Loucy (cell line): ENCODE results near the gene ISM2.

ENCODE experiments used
- H2AFZ ChIP-seq: fragments of 200-600 bp; sonication (generic); 2 replicates; pipeline ENCODE4 v1.6.0; 2016; ENCODE audit warnings: antibody characterized with exemption, mild to moderate bottlenecking, low read length, moderate library complexity
- H3F3A ChIP-seq: fragments of 200-600 bp; 2 replicates; pipeline ENCODE4 v1.6.0; 2016; ENCODE audit warnings: antibody characterized with exemption, low read depth, mild to moderate bottlenecking
- H3K27me3 ChIP-seq: fragments of 200-600 bp; sonication (generic); 2 replicates; pipeline ENCODE4 v1.6.1; 2014; ENCODE audit warnings: low read length, mild to moderate bottlenecking; ENCODE audit not compliant: insufficient read depth, poor library complexity, severe bottlenecking
- H3K36me3 ChIP-seq: fragments of 200-600 bp; sonication (generic); 2 replicates; pipeline ENCODE4 v1.6.1; 2016; ENCODE audit warnings: low read length; ENCODE audit not compliant: insufficient read depth
- H3K4me1 ChIP-seq: fragments of 200-600 bp; sonication (generic); 2 replicates; pipeline ENCODE4 v1.5.1; 2014; ENCODE audit warnings: low read length, mild to moderate bottlenecking; ENCODE audit not compliant: insufficient read depth, poor library complexity, severe bottlenecking
- H3K4me2 ChIP-seq: fragments of 200-600 bp; sonication (generic); 2 replicates; pipeline ENCODE4 v1.6.0; 2014; ENCODE audit warnings: antibody characterized with exemption, low read length, low read depth, mild to moderate bottlenecking; ENCODE audit not compliant: poor library complexity, severe bottlenecking
- H3K4me3 ChIP-seq: fragments of 200-600 bp; sonication (generic); 2 replicates; pipeline ENCODE4 v1.5.1; 2014; ENCODE audit warnings: low read length, mild to moderate bottlenecking, mixed read lengths; ENCODE audit not compliant: poor library complexity, severe bottlenecking
- H3K79me2 ChIP-seq: fragments of 200-600 bp; sonication (generic); 2 replicates; pipeline ENCODE4 v1.6.1; 2014; ENCODE audit warnings: low read length; ENCODE audit not compliant: insufficient read depth
- H3K9ac ChIP-seq: fragments of 200-600 bp; sonication (generic); 2 replicates; pipeline ENCODE4 v1.6.0; 2014; ENCODE audit warnings: mild to moderate bottlenecking, low read depth, low read length, moderate library complexity; ENCODE audit not compliant: poor library complexity, severe bottlenecking
- H3K9me2 ChIP-seq: fragments of 200-600 bp; sonication (generic); replicated peaks from 2 replicates; pipeline ENCODE4 v1.6.1; 2016; ENCODE audit warnings: low read depth, low read length, mixed read lengths
- H3K9me3 ChIP-seq: fragments of 200-600 bp; sonication (generic); 2 replicates; pipeline ENCODE4 v1.6.1; 2014; ENCODE audit warnings: mild to moderate bottlenecking, antibody characterized with exemption, low read length, low read depth; ENCODE audit not compliant: insufficient read depth
- H4K20me1 ChIP-seq: fragments of 200-600 bp; sonication (generic); 2 replicates; pipeline ENCODE4 v1.6.0; 2014; ENCODE audit warnings: antibody characterized with exemption, low read length, mild to moderate bottlenecking; ENCODE audit not compliant: insufficient read depth, poor library complexity, severe bottlenecking
- EZH2phosphoT487 ChIP-seq: fragments of 200-600 bp; IDR thresholded peaks from 2 replicates; pipeline ENCODE4 v1.6.1; 2018; ENCODE audit warnings: antibody characterized with exemption, mild to moderate bottlenecking, moderate library complexity, borderline replicate concordance
- TF ChIP-seq, protein P1 (sequence below): fragments of 200-600 bp; sonication (generic); conservative IDR thresholded peaks from 2 replicates; pipeline ENCODE4 v1.5.1; 2014; ENCODE audit warnings: mild to moderate bottlenecking, antibody characterized with exemption, low read length

Gene ISM2

DNA sequence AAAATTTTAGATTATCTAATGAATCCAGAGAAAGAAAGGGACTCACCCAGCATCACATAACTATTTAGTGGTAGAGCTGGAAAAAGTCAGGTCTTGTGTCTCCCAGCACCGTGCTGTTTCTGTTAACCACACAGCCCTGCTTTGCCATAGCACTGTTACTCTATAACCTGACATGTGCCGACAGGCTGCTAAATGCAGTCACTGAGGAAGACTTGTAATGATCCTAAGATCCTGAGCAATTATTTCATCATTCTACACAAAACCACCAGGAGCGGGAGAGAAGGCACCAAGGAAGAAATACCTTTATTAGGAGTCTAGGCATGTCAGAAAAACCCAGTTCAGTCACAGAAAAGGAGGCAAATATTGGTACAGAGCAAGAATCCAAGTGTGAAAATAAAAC lies 72.2 kb downstream of the ISM2 start:
- Histone ChIP-seq H3K4me3 (no peak overlapping the region), H3K9me3 (no peaks in the 10 kb centered on the region), H3K36me3 (peaks cover 50% of the 10 kb centered on the region; the same call in 1 of the 2 replicates), H3K4me2 (no peak overlapping the region), H3F3A (no peaks in the 10 kb centered on the region), H2AFZ (no peak overlapping the region), H3K9ac (no peak overlapping the region), H3K79me2 (no peaks in the 10 kb centered on the region), H3K9me2 (no peaks in the 10 kb centered on the region), H4K20me1 (no peaks in the 10 kb centered on the region), H3K4me1 (no peaks in the 10 kb centered on the region), H3K27me3 (no peaks in the 10 kb centered on the region)
- TF ChIP-seq EZH2phosphoT487: no peak
- TF ChIP-seq, protein P1, sequence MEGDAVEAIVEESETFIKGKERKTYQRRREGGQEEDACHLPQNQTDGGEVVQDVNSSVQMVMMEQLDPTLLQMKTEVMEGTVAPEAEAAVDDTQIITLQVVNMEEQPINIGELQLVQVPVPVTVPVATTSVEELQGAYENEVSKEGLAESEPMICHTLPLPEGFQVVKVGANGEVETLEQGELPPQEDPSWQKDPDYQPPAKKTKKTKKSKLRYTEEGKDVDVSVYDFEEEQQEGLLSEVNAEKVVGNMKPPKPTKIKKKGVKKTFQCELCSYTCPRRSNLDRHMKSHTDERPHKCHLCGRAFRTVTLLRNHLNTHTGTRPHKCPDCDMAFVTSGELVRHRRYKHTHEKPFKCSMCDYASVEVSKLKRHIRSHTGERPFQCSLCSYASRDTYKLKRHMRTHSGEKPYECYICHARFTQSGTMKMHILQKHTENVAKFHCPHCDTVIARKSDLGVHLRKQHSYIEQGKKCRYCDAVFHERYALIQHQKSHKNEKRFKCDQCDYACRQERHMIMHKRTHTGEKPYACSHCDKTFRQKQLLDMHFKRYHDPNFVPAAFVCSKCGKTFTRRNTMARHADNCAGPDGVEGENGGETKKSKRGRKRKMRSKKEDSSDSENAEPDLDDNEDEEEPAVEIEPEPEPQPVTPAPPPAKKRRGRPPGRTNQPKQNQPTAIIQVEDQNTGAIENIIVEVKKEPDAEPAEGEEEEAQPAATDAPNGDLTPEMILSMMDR: no peak

DNA sequence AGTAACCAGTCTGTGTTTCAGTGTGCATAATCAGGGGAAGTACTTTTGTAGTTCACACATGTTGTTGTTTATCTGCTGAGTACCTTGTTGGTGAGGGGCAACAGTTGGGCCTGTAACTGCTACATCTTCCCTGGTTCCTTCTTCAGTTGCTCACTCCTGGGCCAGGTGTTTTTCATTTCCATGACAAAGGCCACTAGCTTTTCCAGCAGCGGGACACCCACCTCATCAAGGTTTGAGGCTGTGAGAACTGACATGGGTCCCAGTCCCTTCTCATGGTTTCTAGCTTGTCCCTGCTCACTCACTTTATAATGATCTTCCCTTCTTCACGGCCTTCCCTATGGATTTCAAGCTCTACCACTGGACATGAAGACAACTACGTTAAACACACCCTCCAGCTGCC lies 73.8 kb downstream of the ISM2 start:
- Histone ChIP-seq H3K79me2 (no peaks in the 10 kb centered on the region), H3K4me2 (no peak overlapping the region), H3K4me3 (no peak overlapping the region), H2AFZ (no peak overlapping the region), H3F3A (no peaks in the 10 kb centered on the region), H3K4me1 (no peaks in the 10 kb centered on the region), H3K36me3 (peaks cover 46% of the 10 kb centered on the region; the same call in 1 of the 2 replicates), H3K9ac (no peak overlapping the region), H4K20me1 (no peaks in the 10 kb centered on the region), H3K9me3 (peaks cover 1% of the 10 kb centered on the region; the same call in 1 of the 2 replicates), H3K9me2 (no peaks in the 10 kb centered on the region), H3K27me3 (no peaks in the 10 kb centered on the region)
- TF ChIP-seq, protein P1: no peak
- no peak for TF ChIP-seq EZH2phosphoT487
